Measurements from ENCODE around the gene RPL41.
A peak's percentile ranks its signal among the peaks of the same experiment; 100 is the strongest.

Gene RPL41

DNA sequence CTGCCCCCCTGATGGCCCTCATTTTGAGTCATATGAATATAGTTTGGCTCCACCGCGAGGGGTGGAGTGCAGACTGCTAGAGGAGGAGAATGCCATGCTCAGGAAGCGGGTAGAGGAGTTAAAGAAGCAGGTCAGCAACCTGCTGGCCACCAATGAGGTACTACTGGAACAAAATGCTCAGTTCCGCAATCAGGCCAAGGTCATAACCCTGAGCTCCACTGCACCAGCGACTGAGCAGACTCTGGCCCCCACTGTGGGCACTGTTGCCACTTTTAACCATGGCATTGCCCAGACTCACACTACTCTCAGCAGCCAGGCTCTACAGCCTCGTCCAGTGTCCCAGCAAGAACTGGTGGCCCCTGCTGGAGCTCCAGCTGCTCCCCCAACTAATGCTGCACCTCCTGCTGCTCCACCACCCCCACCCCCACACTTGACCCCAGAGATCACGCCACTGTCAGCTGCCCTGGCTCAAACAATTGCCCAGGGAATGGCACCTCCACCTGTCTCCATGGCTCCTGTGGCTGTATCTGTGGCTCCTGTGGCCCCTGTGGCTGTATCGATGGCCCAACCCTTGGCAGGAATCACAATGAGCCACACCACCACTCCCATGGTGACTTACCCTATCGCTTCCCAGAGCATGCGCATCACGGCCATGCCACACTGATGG is 4.9 kb downstream of the RPL41 start:
- Histone ChIP-seq H3K36me3 (ENCODE audit: control insufficient read depth, insufficient read depth, low read length) (peaks cover 12% of the 10 kb centered on the region), H3K27me3 (ENCODE audit: control insufficient read depth, insufficient read depth, low read length) (no peaks in the 10 kb centered on the region), H3K4me3 (ENCODE audit: low read length) (no peak overlapping the region), H3K27ac (ENCODE audit: low read depth, low read length) (no peak overlapping the region), H3K4me1 (ENCODE audit: control insufficient read depth, insufficient read depth, low read length) (peaks cover 30% of the 10 kb centered on the region), H3K9ac (ENCODE audit: low read length) (no peak overlapping the region)

DNA sequence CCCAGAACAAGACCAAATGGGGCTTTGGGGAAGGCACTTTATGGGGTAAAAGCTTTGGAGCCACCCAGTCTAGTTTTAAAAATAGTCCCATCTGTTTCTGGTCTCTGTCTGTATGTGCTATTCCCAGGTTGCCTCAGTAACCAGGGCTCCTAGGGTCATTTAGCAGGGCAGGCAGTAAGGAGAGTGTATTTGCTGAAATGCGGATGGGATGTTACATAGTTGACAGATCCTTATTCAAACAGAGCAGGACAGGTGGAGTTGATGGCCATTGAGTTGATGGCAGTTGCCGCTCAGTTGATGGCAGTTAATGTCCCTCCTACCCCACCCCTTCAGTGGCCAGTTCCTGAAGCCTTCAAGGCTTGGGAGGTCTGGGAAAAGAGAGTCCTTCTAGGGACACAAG is 6.2 kb downstream of the RPL41 start:
- peaks cover 40% of the 10 kb centered on the region for H3K4me1 ChIP-seq (ENCODE audit: control insufficient read depth, insufficient read depth, low read length)
- no peak overlapping the region for H3K27ac ChIP-seq (ENCODE audit: low read depth, low read length)
- H3K27me3 ChIP-seq (ENCODE audit: control insufficient read depth, insufficient read depth, low read length) = no peaks in the 10 kb centered on the region
- H3K36me3 ChIP-seq (ENCODE audit: control insufficient read depth, insufficient read depth, low read length) = peaks cover 12% of the 10 kb centered on the region
- H3K9ac ChIP-seq (ENCODE audit: low read length) = no peak overlapping the region
- H3K4me3 ChIP-seq (ENCODE audit: low read length) = no peak overlapping the region

DNA sequence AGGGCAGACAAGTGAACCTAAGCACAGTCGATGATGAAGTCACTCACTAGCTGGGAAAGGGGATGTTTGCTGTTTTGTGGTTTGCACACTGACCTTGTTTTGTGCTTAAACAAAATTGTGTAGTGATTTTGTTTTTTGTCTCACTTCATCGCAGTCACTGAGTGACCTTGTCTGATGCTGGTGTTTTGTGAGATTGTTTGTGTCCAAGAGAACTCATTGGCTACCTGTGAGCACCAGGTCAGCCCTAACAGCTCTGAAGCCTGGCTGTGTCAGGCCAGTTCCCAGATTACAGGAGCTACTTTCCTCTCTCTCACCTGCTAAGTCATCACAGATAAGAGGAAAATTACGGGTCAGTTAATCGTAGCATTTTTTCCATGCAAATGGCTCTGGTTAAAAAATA is 7.7 kb downstream of the RPL41 start:
- Histone ChIP-seq H3K4me3 (ENCODE audit: low read length) (no peak overlapping the region), H3K36me3 (ENCODE audit: control insufficient read depth, insufficient read depth, low read length) (peaks cover 12% of the 10 kb centered on the region), H3K4me1 (ENCODE audit: control insufficient read depth, insufficient read depth, low read length) (peaks cover 31% of the 10 kb centered on the region), H3K27ac (ENCODE audit: low read depth, low read length) (no peak overlapping the region), H3K9ac (ENCODE audit: low read length) (no peak overlapping the region), H3K27me3 (ENCODE audit: control insufficient read depth, insufficient read depth, low read length) (no peaks in the 10 kb centered on the region)

DNA sequence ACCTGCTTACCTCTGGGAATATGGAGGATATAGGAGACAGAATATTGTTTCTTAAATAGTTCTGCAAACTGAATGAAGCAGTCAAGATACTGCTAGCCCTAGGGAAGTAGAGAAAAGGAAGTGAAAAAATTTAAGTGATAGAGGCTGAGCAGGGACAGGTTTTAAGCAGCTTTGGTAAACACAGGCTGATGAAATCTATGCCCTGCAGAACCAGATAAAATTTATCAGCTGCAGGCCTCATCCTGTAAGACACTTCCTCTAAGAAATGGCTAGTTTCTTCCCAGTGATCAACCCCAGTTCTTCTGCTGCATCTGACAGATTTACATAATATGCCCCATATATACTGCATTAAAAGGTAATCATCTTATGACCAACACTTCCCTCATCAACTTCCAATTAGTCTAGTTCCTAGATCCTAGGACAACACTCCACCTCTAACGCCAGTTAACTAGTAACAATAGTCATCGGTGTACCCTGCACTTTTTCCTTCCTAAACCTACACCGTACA is 10.4 kb downstream of the RPL41 start:
- Histone ChIP-seq H3K4me1 (ENCODE audit: control insufficient read depth, insufficient read depth, low read length) (peaks cover 28% of the 10 kb centered on the region), H3K27me3 (ENCODE audit: control insufficient read depth, insufficient read depth, low read length) (no peaks in the 10 kb centered on the region), H3K27ac (ENCODE audit: low read depth, low read length) (peak overlapping the region; percentile 70), H3K9ac (ENCODE audit: low read length) (no peak overlapping the region), H3K4me3 (ENCODE audit: low read length) (peak overlapping the region; percentile 46), H3K36me3 (ENCODE audit: control insufficient read depth, insufficient read depth, low read length) (peaks cover 7% of the 10 kb centered on the region)

DNA sequence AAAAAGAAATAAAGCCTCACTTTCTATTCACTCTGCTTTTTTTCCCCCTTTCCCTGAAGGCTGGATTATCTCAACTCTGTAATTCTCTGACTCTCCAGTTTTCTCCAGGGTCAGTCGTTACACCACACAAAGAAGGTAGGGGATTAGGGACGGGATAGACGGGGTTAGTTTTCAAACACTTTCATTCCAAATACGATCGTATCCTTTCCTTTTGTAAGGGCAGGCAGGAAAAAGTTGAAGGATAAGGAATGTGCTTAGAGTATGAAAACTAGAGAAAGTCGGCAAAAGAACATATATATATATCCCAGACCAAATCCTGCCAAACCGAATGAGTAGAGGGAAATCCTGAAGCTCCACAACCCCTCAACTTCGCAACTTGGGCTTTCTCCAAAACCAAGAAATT is 11.1 kb downstream of the RPL41 start:
- Histone ChIP-seq H3K36me3 (ENCODE audit: control insufficient read depth, insufficient read depth, low read length) (peaks cover 14% of the 10 kb centered on the region), H3K27ac (ENCODE audit: low read depth, low read length) (peak overlapping the region; percentile 70), H3K4me3 (ENCODE audit: low read length) (peak overlapping the region; percentile 46), H3K4me1 (ENCODE audit: control insufficient read depth, insufficient read depth, low read length) (peaks cover 24% of the 10 kb centered on the region), H3K27me3 (ENCODE audit: control insufficient read depth, insufficient read depth, low read length) (no peaks in the 10 kb centered on the region), H3K9ac (ENCODE audit: low read length) (no peak overlapping the region)

DNA sequence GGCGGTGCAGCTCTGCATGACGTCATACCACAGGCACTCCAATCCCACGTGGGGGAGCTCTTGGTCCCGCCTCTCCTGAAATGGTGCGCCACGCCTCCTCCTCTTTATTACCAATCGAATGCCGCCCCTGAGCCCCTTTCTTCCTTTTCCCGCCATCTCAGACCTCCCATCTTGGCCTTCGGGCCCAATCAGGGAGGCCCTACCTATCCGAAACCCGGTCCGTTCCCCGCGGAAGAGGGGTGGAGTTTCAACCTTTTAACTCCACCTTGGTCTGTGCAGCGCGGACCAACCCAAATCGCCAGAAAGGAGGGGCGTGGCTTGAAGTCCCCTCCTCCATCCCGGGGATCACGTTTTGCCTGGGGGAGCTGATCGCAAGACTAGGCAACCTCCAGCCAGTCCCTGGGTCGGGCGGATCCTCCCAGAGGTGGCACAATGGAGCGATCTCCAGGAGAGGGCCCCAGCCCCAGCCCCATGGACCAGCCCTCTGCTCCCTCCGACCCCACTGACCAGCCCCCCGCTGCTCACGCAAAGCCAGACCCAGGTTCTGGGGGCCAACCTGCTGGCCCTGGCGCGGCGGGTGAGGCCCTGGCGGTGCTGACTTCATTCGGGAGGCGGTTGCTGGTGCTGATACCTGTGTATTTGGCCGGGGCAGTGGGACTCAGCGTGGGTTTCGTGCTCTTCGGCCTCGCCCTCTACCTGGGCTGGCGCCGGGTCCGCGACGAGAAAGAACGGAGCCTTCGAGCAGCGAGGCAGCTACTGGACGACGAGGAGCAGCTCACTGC is 11.6 kb downstream of the RPL41 start, which contains the start of gene ESYT1:
ESYT1 (plus strand) TSS at position 380 of the 782 bp plus-strand sequence; CDS start at position 433, 53 bp downstream.
- Histone ChIP-seq H3K36me3 (ENCODE audit: control insufficient read depth, insufficient read depth, low read length) (peaks cover 18% of the 10 kb centered on the region), H3K4me3 (ENCODE audit: low read length) (peak within 1 kb of the TSS; percentile 94), H3K27ac (ENCODE audit: low read depth, low read length) (peak within 1 kb of the TSS; percentile 95), H3K9ac (ENCODE audit: low read length) (peak within 1 kb of the TSS; percentile 77), H3K4me1 (ENCODE audit: control insufficient read depth, insufficient read depth, low read length) (peaks cover 19% of the 10 kb centered on the region), H3K27me3 (ENCODE audit: control insufficient read depth, insufficient read depth, low read length) (no peaks in the 10 kb centered on the region)

DNA sequence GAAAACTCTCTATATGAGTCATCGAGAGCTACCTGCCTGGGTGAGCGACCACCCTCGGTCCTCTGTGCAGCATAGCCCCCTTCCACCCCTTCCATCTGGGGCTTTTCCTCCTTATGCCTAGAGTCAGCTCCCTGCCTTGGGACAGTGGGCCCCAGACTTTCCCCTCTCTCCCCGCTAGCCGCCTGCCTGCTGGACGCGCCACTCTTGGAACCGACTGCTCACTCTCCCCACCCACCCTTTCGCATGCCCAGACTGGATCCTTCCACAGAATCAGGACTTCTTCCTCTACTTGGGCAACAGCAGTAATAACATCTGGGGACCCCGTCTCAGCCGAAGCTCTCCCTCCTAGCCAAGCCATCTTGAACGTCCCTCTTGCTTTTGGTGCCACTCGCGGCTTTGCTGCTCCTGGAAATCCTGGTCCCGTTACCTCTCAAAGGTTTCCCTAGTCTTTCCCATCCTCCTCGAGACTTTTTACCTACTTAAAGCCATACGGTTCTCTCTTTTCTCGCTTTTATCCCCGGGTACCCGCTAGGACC is 12.3 kb downstream of the RPL41 start:
- Histone ChIP-seq H3K4me1 (ENCODE audit: control insufficient read depth, insufficient read depth, low read length) (peaks cover 19% of the 10 kb centered on the region), H3K9ac (ENCODE audit: low read length) (peak overlapping the region; percentile 77), H3K27me3 (ENCODE audit: control insufficient read depth, insufficient read depth, low read length) (no peaks in the 10 kb centered on the region), H3K4me3 (ENCODE audit: low read length) (peak overlapping the region; percentile 94), H3K27ac (ENCODE audit: low read depth, low read length) (peak overlapping the region; percentile 95), H3K36me3 (ENCODE audit: control insufficient read depth, insufficient read depth, low read length) (peaks cover 24% of the 10 kb centered on the region)

DNA sequence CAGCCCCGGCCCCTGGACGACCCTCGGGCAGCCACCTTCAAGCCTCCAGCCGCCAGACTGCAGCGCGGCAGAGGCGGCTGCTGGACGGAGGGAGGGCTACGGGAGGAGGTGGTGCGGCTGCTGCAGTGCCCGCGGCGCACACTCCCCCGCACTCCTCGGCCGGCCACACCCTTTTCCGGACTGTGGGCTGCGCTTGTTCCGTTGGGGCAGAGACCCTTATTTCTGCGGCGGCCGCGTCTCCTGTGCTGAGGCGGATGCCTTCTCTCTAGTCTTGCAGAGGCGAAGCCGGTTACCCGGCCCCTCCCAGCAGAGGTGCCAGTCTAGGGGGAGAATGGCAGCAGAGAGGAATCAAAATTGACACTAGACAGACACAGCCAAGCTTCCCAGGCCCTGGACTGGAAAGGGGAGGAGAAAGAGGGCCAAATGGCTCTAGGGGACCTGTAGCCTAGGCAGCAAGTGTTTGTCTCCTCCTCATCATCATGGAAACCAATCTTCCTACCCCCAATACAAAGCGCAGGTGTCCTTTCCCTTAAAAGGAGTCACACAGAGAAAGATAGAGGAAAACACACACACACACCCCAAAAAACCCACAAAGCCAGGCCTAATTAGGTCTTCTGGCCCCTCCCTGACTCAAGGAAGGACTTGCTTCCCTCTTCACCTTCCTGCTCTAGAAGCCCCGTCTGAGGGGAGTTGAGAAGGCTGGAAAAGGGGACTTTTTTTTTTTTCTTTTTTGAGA is 12.9 kb downstream of the RPL41 start:
- Histone ChIP-seq H3K4me1 (ENCODE audit: control insufficient read depth, insufficient read depth, low read length) (peaks cover 19% of the 10 kb centered on the region), H3K4me3 (ENCODE audit: low read length) (peak overlapping the region; percentile 94), H3K9ac (ENCODE audit: low read length) (peak overlapping the region; percentile 77), H3K27ac (ENCODE audit: low read depth, low read length) (peak overlapping the region; percentile 95), H3K36me3 (ENCODE audit: control insufficient read depth, insufficient read depth, low read length) (peaks cover 30% of the 10 kb centered on the region), H3K27me3 (ENCODE audit: control insufficient read depth, insufficient read depth, low read length) (no peaks in the 10 kb centered on the region)

DNA sequence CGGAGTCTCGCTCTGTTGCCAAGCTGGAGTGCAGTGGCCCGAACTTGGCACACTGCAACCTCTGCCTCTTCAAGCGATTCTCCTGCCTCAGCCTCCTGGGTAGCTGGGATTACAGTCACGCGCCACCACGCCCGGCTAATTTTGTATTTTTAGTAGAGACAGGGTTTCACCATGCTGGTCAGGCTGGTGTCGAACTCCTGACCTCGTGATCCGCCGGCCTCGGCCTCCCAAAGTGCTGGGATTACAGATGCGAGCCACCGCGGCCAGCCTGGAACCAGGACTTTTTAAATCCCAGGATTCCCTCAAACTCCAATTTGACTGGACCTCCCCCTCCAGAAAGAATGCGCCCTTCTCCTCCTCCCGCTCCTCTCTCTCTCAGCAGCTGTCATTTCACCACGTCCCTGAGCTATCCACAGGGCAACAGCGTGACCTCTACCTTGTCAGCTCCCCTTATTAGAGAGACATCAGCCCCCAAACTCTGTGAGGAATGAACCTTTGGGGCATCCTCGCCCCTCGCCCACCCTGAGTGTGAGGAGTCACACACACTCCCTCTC is 13.6 kb downstream of the RPL41 start:
- H3K9ac ChIP-seq (ENCODE audit: low read length) = no peak overlapping the region
- peaks cover 30% of the 10 kb centered on the region for H3K36me3 ChIP-seq (ENCODE audit: control insufficient read depth, insufficient read depth, low read length)
- H3K4me1 ChIP-seq (ENCODE audit: control insufficient read depth, insufficient read depth, low read length) = peaks cover 19% of the 10 kb centered on the region
- peak overlapping the region; percentile 94 for H3K4me3 ChIP-seq (ENCODE audit: low read length)
- no peaks in the 10 kb centered on the region for H3K27me3 ChIP-seq (ENCODE audit: control insufficient read depth, insufficient read depth, low read length)
- peak overlapping the region; percentile 95 for H3K27ac ChIP-seq (ENCODE audit: low read depth, low read length)

DNA sequence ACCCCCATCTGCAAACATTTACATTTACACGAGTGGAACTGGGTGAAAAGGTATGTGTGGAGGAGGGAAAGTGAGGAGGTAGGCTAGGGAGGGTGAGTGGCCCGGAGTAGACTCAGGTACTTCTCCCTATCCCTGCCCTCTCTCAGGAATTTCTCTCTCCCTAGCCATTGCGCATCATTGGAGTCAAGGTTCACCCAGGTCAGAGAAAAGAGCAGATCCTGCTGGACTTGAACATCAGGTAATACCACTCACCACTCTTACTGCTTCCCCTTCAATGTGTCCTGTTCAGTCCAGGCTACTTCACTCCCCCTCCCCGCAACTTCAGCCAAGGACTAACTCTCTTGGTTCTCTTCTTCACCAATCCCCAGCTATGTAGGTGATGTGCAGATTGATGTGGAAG is 14.4 kb downstream of the RPL41 start:
- H3K4me3 ChIP-seq (ENCODE audit: low read length) = no peak overlapping the region
- peaks cover 19% of the 10 kb centered on the region for H3K4me1 ChIP-seq (ENCODE audit: control insufficient read depth, insufficient read depth, low read length)
- H3K27ac ChIP-seq (ENCODE audit: low read depth, low read length) = no peak overlapping the region
- H3K9ac ChIP-seq (ENCODE audit: low read length) = no peak overlapping the region
- no peaks in the 10 kb centered on the region for H3K27me3 ChIP-seq (ENCODE audit: control insufficient read depth, insufficient read depth, low read length)
- peaks cover 30% of the 10 kb centered on the region for H3K36me3 ChIP-seq (ENCODE audit: control insufficient read depth, insufficient read depth, low read length)

DNA sequence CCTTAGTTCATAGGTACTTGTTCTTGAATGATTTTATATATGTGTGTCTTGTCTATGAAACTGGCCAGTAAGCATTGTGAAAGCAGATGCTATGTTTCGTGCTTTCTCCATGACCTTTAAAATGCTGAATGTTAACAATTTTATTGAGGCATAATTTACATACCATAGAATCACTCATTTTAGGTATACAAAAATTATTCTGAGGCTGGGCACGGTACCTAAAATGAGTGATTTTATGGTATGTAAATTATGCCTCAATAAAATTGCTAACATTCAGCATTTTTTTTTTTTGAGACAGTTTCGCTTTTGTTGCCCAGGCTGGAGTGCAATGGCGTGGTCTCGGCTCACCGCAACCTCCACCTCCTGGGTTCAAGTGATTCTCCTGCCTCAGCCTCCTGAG is 18.5 kb downstream of the RPL41 start:
- Histone ChIP-seq H3K36me3 (ENCODE audit: control insufficient read depth, insufficient read depth, low read length) (peaks cover 58% of the 10 kb centered on the region), H3K27ac (ENCODE audit: low read depth, low read length) (no peak overlapping the region), H3K9ac (ENCODE audit: low read length) (no peak overlapping the region), H3K27me3 (ENCODE audit: control insufficient read depth, insufficient read depth, low read length) (no peaks in the 10 kb centered on the region), H3K4me1 (ENCODE audit: control insufficient read depth, insufficient read depth, low read length) (no peaks in the 10 kb centered on the region), H3K4me3 (ENCODE audit: low read length) (no peak overlapping the region)
